ENCODE results near the gene DNAAF5.

DNAAF5 gene

DNA sequence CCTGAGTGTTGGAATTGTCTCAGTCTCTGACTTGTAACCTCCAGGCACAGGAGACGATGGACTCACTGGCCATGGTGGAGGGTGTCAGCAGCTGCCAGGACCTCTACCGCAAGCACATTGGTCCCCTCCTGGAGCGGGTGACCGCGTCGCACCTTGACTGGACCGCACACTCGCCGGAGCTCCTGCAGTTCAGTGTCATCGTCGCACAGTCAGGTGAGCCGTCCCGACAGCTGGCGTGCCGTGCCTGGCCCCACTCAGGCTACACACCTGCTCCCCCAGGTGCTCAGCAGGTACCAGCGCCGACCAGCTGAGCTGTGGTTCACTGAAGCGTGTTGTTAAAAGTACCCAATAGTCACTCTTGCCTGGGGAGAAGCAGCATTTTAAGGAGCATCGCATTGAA lies 37.3 kb downstream of the DNAAF5 start:
- in situ Hi-C loops (cut with MboI; ENCODE audit: low sequenced_read_pairs), result no loop called here

GRCh38 chr7:765383-765782 lies 38.9 kb downstream of the DNAAF5 start:
- in situ Hi-C loops (cut with MboI; ENCODE audit: low sequenced_read_pairs), result no loop called here

DNA sequence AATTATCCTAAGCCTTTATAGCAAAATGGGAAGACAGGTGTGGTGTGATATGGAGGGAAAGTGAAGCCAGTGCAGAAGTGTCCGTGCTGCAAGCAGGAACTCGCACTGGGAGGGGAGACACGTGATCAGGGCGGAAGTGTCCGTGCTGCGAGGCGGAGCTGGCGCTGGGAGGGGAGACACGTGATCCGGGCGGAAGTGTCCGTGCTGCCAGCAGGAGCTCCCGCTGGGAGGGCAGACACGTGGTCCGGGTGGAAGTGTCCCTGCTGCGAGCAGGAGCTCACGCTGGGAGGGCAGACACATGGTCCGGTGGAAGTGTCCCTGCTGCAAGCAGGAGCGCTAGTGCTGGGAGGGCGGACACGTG lies 41.1 kb downstream of the DNAAF5 start:
- in situ Hi-C loops (cut with MboI; ENCODE audit: low sequenced_read_pairs), result no loop called here

DNA sequence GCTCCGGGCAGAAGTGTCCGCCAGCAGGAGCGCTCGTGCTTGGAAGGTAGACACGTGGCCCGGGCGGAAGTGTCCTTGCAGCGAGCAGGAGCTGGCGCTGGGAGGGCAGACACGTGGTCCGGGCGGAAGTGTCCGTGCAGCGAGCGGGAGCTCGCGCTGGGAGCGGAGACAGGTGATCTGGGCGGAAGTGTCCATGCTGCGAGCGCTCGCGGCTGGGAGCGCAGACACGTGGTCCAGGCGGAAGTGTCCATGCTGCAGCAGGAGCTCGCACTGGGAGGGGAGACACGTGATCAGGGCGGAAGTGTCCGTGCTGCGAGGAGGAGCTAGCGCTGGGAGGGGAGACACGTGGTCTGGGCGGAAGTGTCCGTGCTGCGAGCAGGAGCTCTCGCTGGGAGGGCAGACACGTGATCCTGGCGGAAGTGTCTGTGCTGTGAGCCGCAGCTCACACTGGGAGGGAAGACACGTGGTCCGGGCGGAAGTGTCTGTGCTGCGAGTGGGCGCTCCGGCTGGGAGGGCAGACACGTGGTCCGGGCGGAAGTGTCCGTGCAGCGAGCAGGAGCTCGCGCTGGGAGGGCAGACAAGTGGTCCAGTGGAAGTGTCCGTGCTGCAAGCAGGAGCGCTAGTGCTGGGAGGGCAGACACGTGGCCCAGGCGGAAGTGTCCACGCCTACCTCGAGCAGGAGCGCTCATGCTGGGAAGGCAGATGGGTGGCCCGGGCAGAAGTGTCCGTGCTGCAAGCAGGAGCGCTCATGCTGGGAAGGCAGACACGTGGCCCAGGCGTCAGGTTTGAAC lies 41.6 kb downstream of the DNAAF5 start:
- in situ Hi-C loops (cut with MboI; ENCODE audit: low sequenced_read_pairs), result no loop called here

DNA sequence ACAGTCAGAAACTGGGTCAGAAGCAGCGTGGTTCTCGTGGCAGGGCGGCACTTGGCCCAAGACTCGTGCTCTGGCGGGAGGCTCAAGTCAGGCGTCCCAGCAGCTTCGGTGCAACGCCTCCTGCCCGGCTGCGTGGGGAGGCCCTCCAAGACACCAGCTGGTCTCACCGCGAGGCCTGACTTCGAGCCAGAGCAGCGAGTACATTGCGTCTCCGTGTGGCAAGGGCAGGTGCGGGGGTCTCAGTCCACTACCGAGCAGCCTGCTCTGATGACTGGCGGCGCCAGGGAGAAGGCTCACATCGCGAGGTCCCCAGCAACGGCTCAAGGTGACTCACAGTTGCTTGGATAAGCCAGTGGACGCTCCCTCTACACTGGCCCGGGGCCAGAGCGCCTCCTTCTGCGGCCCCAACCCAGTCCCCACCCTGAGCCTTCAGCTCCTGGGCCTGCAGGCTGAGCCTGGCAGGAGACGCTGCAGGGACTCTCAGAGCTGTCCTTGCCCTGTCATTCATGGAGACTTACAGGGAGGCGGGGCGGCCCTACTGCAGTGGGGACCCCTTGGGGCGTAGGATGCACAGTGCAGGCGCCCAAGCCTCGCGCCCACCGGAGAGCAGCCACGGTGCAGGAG lies 42.5 kb downstream of the DNAAF5 start:
- in situ Hi-C loops (cut with MboI; ENCODE audit: low sequenced_read_pairs), result no loop called here

GRCh38 chr7:770336-770735 lies 43.8 kb downstream of the DNAAF5 start:
- in situ Hi-C loops (cut with MboI; ENCODE audit: low sequenced_read_pairs), result no loop called here

GRCh38 chr7:770741-771166 lies 44.3 kb downstream of the DNAAF5 start:
- in situ Hi-C loops (cut with MboI; ENCODE audit: low sequenced_read_pairs), result no loop called here

DNA sequence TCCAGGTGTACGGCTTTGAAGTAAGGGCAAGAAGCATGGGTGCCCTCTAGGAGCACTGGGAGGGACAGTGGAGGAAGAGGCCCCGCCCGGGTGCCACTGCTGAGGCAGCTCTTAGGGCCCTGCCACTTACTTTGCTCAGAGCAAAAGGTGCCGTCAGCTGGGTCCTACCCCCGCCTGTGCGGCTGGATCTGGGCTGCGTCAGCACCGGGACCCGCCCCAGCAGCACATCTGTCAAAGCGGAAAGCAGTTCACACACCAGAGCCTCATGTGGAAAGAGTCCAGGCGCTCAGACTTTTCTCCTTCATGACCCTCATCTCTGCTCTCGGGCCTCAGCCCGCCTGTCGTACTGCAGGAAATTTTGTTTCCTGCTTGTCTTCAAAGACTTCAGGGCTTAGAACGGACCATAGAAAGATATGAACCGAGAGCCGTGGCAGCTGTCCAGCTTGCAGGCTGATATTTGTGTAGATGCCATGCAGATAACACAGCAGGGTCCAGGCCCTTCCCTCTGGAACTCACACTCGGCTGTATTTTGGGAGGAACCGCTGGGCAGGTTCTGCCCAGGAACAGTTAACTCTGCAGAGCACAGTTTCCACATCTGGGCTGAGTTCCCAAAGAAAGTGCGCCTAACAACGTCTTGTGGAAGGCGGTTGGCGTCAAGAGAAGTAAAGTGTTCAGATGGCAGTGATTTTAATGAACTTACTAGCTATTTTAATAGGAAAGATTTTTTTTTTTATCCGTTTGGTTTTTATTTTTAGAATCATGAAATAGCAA lies 44.9 kb downstream of the DNAAF5 start:
- in situ Hi-C loops (cut with MboI; ENCODE audit: low sequenced_read_pairs), result no loop called here

- in situ Hi-C loops (cut with MboI; ENCODE audit: low sequenced_read_pairs), result no loop called here
Observed at GRCh38 chr7:772005-772294, 45.5 kb downstream of the DNAAF5 start.

DNA sequence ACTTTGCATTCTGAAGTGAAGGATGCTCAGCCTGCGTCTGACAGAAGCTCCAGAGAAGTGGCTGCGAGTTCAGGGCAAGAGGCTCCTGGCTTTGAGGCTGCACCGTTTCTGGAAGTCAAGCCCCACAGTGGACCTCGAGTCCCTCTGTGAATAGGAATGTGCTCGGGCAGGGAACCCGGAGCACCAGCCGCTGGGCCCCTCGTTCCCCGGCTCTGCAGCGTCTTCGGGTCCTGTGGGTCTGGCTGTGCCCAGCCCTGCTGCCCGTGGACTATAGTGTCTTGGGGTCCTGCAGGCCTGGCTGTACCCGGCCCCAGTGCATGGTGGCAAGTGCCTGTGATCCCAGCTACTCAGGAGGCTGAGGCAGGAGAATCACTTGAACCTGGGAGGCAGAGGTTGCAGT lies 45.9 kb downstream of the DNAAF5 start:
- in situ Hi-C loops (cut with MboI; ENCODE audit: low sequenced_read_pairs), result no loop called here

- in situ Hi-C loops (cut with MboI; ENCODE audit: low sequenced_read_pairs), result no loop called here
Observed at GRCh38 chr7:772861-773621, 46.5 kb downstream of the DNAAF5 start.

GRCh38 chr7:773622-773915 lies 47.1 kb downstream of the DNAAF5 start:
- in situ Hi-C loops (cut with MboI; ENCODE audit: low sequenced_read_pairs), result no loop called here

DNA sequence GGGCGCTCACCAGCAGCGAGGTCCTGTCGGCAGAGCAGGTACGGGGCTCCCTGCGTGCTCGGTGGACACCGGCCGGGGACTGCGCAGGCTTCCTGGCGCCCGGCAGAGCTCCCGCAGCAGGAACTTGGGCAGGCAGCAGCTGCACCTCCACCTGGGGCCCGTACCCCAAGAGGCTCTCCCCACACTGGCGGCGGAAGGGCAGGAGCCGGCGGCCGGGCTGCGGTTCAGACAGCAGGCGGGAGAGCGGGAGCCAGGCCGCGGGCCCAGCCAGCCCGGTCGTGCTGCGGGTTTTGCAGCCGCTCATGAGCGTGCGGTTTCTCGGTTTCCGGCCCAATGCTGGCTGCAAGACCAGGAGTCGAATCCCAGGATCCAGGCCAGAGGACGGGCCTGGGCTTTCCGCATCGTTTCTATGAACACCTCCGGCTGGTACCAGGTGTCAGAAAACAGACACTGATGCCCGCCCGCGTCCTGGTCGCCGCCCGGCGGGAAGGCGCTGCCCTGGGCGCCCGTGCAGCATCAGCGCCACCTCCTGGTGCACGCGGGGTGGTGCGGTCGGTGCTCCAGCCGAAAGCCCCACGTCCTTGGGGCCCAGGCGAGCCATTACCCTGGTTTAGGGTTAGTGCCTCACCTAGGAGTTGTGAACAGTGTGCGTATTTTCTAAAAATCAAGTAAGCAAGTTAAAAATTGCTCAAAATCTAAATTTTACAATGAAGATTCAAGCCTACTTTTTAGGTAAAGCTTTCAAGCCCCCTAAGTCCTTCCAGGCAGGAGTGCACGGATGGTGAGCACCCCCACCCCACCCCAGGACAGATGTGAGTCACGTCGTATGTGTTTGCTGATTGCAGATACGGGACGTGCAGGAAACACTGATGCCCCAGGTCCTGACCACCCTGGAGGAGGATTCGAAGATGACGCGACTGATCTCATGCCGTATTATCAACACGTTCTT lies 47.9 kb downstream of the DNAAF5 start:
- in situ Hi-C loops (cut with MboI; ENCODE audit: low sequenced_read_pairs), result no loop called here

DNA sequence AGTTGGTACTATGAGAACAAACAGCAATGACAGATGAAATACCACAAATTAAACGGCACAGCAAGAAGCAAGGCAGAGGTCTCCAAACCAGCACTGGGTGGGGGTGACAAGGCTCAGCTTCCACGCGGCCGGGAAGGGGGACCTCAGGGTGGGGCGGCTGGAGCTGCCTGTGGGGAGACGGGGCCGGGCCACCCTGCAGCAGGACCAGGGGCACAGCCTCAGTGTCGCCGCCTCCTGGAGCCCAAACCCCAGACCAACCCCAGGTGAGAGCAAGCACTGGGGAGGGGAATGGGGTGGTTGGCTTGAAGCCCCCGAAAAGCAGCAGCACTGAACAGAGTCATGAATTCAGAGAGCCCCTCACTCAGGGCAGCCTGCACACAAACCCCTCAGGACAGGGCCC lies 49.9 kb downstream of the DNAAF5 start:
- in situ Hi-C loops (cut with MboI; ENCODE audit: low sequenced_read_pairs), result no loop called here

DNA sequence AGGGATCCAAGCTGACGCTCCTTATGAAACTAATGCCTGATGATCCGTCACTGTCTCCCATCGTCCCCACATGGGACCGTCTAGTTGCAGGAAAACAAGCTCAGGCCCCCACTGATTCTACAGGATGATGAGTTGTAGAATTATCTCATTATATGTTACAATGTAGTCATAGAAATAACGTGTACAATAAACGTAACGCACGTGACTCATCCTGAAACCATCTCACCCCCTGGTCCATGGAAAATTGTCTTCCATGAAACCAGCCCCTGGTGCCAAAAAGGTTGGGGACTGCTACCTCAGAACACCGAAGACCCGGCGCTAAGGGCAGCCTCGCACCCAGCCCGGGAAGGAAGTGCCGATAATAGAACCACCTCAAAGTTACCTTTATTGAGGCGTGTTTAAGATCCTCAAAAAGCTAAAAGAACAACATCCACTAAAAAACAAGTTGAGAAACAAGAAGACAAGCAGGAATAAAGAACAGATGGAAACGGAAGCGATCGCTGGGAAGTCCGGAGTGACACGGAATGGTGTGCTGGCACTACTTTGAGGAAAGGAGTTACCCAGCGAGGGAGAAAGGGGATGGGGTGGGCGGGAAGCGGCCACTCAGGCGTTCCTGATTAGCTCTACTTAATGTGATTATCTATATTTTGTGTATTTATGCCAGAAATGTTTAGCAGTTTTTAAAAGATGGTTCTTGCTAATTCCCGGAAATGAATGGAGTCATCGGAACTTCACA lies 50.7 kb downstream of the DNAAF5 start:
- in situ Hi-C loops (cut with MboI; ENCODE audit: low sequenced_read_pairs), result no loop called here

GRCh38 chr7:777728-778078 lies 51.2 kb downstream of the DNAAF5 start:
- in situ Hi-C loops (cut with MboI; ENCODE audit: low sequenced_read_pairs), result no loop called here

- in situ Hi-C loops (cut with MboI; ENCODE audit: low sequenced_read_pairs), result no loop called here
Observed at GRCh38 chr7:778271-778967, 51.9 kb downstream of the DNAAF5 start.

GRCh38 chr7:778968-779451 lies 52.5 kb downstream of the DNAAF5 start:
- in situ Hi-C loops (cut with MboI; ENCODE audit: low sequenced_read_pairs), result no loop called here

DNA sequence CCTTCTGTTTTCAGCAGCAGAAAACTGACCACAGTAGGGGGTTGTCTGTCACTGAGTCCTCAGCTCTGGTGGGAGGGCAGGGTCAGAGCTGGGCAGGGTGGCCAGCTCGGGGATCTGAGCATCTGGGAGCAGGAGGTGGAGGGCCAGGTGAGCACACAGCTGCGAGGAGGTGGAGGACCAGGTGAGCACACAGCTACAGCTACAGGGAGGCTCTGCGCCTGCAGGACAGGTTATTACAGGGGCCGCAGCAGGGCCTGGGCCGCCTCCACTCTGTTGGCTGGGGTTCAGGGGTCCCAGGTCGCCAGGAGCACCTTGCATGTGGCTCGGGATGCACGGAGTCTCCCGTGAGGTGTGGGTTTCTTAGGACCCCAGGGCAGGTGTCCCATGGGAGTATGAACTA lies 53.0 kb downstream of the DNAAF5 start:
- in situ Hi-C loops (cut with MboI; ENCODE audit: low sequenced_read_pairs), result no loop called here
